GM18526 (cell line): Measurements from ENCODE around the gene MAPK8IP3.

ENCODE experiments used
- POLR2A ChIP-seq: IDR thresholded peaks from 3 replicates; pipeline ENCODE4 v1.6.1; 2011; ENCODE audit not compliant: insufficient read length; ENCODE audit errors: extremely low read depth

MAPK8IP3 gene

DNA sequence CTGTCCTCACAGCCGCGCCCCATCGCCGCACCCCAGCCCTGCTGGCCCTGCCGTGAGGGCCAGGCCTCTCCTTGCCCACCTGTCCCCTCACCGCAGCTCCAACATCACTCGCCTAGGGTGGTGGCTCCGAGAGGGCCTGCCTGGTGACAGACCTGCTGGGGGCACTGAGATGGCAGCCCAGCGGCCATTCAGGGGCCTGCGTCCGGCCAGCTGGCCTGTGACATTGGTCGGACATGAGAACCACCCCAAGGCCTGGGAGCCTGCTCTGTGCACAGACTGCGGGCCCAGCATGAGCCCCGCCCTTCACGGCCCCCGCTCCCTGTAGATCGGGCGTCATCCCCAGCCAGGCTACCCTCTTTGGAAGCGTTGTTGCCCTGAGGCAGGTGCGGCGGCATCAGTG is 53.5 kb downstream of the MAPK8IP3 start:
- TF ChIP-seq POLR2A: no peak

DNA sequence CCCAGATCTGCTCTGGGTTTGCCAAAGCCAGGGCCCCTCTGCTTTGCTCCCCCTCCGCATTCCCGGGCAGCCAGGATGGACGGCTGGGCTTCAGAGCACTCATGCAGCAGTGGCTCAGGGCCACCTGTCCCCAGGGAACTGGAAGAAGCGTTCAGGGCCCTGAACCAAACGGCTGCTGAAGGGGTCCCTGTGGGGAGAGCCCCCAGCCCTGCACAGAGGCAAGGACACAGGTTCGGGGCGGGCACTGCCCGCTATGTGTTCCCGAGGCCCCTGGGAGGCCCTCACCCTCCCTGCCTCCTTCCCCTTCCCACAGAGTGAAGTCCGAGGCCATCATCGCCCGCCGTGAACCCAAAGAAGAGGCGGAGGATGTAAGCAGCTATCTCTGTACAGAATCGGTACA is 54.9 kb downstream of the MAPK8IP3 start:
- no peak for TF ChIP-seq POLR2A

DNA sequence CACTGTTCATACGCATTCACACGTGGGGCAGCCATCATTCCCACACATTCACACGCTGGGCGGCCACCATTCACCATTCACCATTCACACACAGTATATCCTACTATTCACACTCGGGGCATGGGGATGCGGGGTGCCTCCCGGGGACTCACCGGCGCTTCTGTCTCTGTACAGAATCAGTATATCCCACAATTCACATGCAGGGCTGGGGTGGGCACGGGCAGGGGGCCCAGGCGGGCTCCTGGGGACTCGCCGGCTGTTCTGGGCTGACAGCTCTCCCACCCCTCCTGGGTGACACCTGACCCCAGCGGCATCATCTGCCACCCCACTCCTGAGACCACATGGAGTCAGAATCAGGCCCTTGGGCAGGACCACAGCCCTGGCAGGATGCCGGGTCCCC is 55.8 kb downstream of the MAPK8IP3 start:
- no peak for TF ChIP-seq POLR2A

DNA sequence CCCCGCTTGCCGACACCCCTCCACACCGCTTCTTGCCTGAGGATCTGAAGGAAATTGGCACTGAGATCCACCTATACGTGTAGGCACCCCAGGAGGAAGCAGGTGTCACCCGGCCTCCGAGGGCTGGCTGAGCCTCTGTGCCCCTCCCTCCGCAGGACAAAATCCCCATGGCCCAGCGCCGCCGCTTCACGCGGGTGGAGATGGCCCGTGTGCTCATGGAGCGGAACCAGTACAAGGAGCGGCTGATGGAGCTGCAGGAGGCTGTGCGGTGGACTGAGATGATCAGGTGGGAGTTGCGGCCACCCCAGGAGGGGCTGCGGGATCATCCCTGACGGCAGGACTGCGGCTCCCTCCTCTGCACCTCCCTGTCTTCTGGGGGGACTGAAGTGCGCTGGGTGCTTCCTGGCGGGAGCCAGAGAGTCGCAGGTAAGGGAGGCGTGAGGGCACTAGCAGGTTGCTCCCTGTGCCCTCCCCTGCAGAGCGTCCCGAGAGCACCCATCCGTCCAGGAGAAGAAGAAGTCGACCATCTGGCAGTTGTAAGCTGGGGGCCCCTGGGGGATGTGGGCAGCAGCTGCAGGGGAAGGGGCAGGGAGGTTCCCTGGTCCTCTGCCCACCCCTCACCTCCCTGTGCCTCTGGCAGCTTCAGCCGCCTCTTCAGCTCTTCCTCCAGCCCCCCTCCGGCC is 56.3 kb downstream of the MAPK8IP3 start:
- no peak for TF ChIP-seq POLR2A

DNA sequence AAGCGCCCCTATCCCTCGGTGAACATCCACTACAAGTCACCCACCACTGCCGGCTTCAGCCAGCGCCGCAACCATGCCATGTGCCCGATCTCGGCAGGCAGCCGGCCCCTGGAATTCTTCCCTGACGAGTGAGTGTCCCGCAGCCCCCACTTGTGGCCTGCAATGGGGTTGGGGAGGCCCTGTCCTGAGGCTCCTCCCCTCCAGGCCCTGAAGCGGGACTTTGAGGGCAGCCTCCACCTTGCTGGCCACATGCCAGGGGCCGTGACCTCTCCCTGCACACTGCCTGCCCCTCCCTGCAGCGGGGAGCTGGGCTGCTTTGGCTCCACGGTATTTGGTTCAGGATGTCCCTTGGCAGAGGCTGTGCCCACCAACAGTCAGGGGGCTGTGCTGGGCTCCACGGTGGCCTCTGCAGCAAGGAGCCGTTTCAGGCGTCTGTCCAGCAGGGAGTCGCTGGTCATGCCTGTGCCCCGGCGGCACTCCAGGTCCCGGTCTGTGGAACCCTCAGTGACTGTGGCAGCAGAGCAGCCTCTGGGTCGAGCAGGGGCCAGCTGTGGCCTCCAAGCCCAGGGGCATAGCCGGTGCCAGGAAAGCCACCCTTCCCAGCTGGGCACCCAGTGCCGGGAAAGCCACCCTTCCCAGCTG is 57.0 kb downstream of the MAPK8IP3 start:
- no peak for TF ChIP-seq POLR2A

DNA sequence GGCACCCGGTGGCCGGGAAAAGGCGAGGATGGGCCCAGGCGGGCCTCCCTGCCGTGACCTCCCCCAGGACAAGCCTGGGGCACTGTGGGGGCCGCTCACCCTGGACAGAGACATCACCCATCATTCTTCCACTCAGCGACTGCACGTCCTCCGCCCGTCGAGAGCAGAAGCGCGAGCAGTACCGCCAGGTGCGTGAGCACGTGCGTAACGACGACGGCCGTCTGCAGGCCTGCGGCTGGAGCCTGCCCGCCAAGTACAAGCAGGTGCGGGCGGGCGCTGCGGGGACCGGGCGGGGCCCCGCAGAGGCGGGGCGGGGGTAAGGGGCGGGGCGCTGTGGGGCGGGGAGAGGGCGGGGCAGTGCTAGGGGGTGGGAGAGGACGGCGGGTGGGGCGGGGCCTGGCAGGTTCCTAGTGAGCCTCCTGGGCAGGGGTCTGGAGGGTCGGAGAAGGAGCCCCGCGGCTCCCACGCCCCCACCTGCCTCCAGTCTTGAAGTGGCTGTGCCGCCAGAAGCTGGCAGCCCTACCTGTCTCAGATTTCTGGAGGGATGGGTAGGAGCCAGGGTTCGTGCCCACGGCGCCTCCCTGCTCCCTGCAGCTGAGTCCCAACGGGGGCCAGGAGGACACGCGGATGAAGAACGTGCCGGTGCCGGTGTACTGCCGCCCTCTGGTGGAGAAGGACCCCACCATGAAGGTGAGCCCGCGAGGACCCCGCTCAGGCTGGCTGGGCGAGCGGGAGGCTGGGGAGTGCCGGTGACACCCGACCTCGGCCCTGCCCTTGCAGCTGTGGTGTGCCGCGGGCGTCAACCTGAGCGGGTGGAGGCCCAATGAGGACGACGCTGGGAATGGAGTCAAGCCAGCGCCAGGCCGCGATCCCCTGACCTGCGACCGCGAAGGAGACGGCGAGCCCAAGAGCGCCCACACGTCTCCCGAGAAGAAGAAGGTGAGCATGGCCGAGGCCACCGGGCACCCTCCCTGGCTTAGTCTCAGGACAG is 57.8 kb downstream of the MAPK8IP3 start:
- no peak for TF ChIP-seq POLR2A

DNA sequence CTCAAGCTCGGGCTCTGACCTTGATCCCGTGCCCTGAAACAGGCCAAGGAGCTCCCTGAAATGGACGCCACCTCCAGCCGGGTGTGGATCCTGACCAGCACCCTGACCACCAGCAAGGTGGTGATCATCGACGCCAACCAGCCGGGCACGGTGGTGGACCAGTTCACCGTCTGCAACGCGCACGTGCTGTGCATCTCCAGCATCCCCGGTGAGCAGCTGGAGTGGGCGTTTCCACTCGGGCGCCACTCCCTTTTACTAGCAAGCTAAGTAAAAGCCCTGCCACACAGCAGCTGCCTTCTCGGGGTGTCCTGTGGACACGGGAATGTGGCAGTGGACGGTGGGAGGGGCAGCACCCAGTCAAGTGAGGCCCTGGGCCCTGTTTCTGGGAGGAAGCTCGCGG is 59.0 kb downstream of the MAPK8IP3 start:
- TF ChIP-seq POLR2A: no peak

DNA sequence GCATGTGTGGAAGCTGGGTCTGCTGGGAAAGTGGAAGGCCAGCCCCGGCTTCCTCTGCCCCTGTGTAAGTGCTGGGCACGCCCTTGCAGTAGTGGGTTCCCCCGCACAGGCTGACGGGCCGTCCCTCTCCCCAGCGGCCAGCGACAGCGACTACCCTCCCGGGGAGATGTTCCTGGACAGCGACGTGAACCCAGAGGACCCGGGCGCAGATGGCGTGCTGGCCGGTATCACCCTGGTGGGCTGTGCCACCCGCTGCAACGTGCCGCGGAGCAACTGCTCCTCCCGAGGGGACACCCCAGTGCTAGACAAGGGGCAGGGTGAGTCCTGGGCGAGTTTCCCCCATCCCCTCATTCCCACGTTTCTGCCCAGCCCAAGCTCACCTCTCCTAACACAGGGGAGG is 59.8 kb downstream of the MAPK8IP3 start:
- no peak for TF ChIP-seq POLR2A

DNA sequence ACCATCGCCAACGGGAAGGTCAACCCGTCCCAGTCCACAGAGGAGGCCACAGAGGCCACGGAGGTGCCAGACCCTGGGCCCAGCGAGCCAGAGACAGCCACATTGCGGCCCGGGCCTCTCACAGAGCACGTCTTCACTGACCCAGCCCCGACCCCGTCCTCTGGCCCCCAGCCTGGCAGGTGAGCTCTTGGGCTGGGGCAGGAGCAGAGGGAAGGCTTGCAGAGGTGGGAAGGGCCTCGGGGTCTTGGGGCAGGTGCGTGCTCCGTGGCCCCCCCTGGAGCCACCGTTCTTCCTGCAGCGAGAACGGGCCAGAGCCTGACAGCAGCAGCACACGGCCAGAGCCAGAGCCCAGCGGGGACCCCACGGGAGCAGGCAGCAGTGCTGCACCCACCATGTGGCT is 60.2 kb downstream of the MAPK8IP3 start:
- no peak for TF ChIP-seq POLR2A

DNA sequence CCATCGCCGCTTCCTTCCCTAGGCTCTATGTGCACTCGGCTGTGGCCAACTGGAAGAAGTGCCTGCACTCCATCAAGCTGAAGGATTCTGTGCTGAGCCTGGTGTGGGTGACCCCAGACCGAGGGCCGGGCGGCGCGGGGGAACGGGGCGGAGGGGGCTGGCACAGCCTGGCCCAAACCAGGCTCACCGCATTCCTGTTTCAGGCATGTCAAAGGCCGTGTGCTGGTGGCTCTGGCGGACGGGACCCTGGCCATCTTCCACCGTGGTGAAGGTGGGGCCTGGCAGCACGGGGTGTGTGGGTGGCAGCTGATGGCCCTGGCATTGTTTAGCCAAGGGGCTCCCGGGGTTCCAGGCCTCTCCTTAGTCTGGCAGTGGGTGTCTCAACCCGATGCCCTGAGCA is 60.7 kb downstream of the MAPK8IP3 start:
- TF ChIP-seq POLR2A: no peak

DNA sequence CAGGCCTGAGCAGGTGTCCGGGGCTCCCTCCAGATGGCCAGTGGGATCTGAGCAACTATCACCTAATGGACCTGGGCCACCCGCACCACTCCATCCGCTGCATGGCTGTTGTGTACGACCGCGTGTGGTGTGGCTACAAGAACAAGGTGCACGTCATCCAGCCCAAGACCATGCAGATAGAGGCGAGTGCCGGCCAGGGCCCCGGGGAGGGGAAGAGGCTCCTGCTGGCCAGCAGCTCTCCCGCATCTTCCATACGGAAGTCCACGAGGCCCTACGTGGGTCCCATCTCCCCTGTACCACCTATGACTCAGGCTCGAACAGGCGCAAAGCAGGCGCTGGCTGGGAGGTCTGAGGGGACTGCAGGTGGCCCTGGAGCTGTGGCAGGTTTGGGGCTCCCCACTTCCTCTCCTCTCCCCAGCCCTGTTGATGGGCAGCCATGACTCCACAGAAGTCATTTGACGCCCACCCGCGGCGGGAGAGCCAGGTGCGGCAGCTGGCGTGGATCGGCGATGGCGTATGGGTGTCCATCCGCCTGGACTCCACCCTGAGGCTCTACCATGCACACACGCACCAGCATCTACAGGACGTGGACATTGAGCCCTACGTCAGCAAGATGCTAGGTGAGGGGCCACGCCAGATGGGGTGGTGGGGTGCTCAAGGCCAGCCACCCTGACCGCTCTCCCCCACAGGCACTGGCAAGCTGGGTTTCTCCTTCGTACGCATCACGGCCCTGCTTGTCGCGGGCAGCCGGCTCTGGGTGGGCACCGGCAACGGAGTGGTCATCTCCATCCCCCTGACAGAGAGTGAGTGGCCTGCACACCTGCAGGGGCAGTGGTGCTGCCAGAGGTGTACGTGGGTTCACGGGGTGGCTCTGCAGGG is 61.4 kb downstream of the MAPK8IP3 start:
- TF ChIP-seq POLR2A: no peak

DNA sequence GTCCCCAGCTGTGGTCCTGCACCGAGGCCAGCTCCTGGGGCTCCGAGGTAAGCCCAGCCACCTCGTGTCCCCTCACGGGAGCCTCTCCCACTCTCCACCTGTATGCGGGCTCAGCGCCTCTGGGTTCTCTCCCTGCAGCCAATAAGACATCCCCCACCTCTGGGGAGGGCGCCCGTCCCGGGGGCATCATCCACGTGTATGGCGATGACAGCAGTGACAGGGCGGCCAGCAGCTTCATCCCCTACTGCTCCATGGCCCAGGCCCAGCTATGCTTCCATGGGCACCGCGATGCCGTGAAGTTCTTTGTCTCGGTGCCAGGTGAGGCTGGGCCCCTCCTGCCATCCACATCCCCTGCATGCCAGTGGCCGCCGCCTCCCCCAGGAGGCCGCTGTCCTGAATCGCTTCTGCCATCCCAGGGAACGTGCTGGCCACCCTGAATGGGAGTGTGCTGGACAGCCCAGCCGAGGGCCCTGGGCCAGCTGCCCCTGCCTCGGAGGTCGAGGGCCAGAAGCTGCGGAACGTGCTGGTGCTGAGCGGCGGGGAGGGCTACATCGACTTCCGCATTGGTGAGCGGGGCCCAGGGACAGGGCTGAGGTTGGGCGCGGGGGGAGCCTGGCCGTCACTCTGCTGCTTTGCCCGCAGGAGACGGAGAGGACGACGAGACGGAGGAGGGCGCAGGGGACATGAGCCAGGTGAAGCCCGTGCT is 62.2 kb downstream of the MAPK8IP3 start:
- TF ChIP-seq POLR2A: no peak

DNA sequence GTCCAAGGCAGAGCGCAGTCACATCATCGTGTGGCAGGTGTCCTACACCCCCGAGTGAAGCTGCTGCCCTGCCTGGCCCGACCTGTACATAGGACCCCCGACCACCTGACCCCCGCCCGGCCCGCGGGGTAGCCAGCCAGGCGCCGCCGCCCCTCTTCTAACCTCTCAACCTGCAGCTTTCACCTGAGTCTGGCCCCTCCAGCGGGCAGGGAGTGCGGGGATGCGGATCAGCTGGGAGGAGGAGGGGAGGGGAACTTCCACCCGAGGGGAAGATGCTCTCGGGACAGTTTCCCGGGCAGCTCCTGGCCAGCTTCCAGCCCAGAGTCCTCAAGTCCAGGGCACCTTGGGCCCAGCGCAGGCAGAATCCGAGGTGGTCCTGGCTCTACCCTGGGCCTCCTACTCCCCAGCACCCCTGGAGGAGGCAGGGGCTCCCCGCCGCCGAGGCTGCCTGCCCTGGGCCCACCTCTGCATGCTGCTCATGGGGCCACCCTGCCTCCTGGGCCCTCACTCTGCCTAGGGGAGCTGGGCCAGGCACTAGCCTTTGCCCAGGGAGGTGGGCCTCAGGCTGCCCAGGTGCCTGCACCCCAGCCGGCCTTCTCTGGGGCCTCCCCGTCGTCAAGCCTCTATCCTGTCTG is 62.9 kb downstream of the MAPK8IP3 start:
- no peak for TF ChIP-seq POLR2A
